Activated CD8-positive, alpha-beta T cell treated with anti-CD3 and anti-CD28 coated beads, Interleukin-2, amount 10 ng/mL, durations not matched to agents 7 days and 5 days (primary cell): ENCODE data around the gene HPCAL4. TPM values are rescaled to one million over a fixed set of nuclear protein-coding genes. Genes with fewer than 3 reads are reported as not detected.
A peak's percentile ranks its signal among the peaks of the same experiment; 100 is the strongest.

ENCODE experiments used
- ATAC-seq: fragments of 150-1000 bp; cut with Tn5 transposase; one replicate; pipeline ENCODE4 v1.10.0; 2021; ENCODE audit warnings: moderate library complexity
- CTCF ChIA-PET: fragments of 350-600 bp; sonication (Branson Sonifier 250); formaldehyde crosslinking; loops from one replicate; lab custom pipeline; 2021; ENCODE audit warnings: antibody characterized with exemption; lab: Charles Lee
- POLR2A ChIA-PET: fragments of 350-600 bp; sonication (Branson Sonifier 250); formaldehyde crosslinking; loops from one replicate; lab custom pipeline; 2021; ENCODE audit warnings: antibody characterized with exemption; lab: Charles Lee
- DNase-seq: peaks from one replicate; pipeline ENCODE4 v3.0.0-alpha.2; 2020
- H3K27ac Mint-ChIP-seq: one replicate; pipeline ENCODE4 v1.8.0; 2021; ENCODE audit warnings: mild to moderate bottlenecking, mixed read lengths
- H3K27me3 Mint-ChIP-seq: one replicate; pipeline ENCODE4 v1.8.0; 2021; ENCODE audit warnings: low read depth, mixed read lengths
- H3K36me3 Mint-ChIP-seq: one replicate; pipeline ENCODE4 v1.8.0; 2021; ENCODE audit warnings: low read depth, mixed read lengths
- H3K4me1 Mint-ChIP-seq: one replicate; pipeline ENCODE4 v1.8.0; 2021; ENCODE audit warnings: low read depth, mixed read lengths
- H3K4me3 Mint-ChIP-seq: one replicate; pipeline ENCODE4 v1.8.0; 2021; ENCODE audit warnings: mild to moderate bottlenecking, mixed read lengths
- H3K9me3 Mint-ChIP-seq: one replicate; pipeline ENCODE4 v1.8.0; 2022; ENCODE audit warnings: mixed read lengths; ENCODE audit not compliant: insufficient read depth
- total RNA-seq, 2 experiments: library from RNA; stranded (reverse); gene quantifications; one replicate each; pipeline ENCODE4 v1.2.3, GENCODE V29; 2021

HPCAL4 gene
- total RNA-seq, 2 experiments from 2014 or later: 0.47 to 0.55 TPM

GRCh38 chr1:39688706-39689105 is 2.5 kb downstream of the HPCAL4 start:
- ATAC-seq (no peak), DNase-seq (no peak)
- H3K4me3 Mint-ChIP-seq: no peak overlapping the region
- POLR2A ChIA-PET: interaction anchor here (0.9 kb wide), 1 partner anchor 17 kb away, joined by 3 read pairs; the partner anchor contains the start of gene NT5C1A
- H3K27ac Mint-ChIP-seq: no peak overlapping the region
- no peaks in the 10 kb centered on the region for H3K9me3 Mint-ChIP-seq
- peaks cover 51% of the 10 kb centered on the region for H3K27me3 Mint-ChIP-seq
- peaks cover 26% of the 10 kb centered on the region for H3K4me1 Mint-ChIP-seq
- H3K36me3 Mint-ChIP-seq: no peaks in the 10 kb centered on the region
- CTCF ChIA-PET: interaction anchor here (1.2 to 1.3 kb wide), 3 partner anchors 16 to 82 kb away, joined by 3 to 4 read pairs (median 4); no protein-coding TSS in a partner anchor

GRCh38 chr1:39687243-39687642 is 4.0 kb downstream of the HPCAL4 start:
- DNase-seq: no peak
- ChIA-PET POLR2A (no interaction called here), CTCF (interaction anchor here (1.2 kb wide), 1 partner anchor 81 kb away, joined by 4 read pairs; no protein-coding TSS in a partner anchor)
- Mint-ChIP-seq H3K36me3 (no peaks in the 10 kb centered on the region), H3K27ac (no peak overlapping the region), H3K4me3 (no peak overlapping the region), H3K9me3 (no peaks in the 10 kb centered on the region), H3K4me1 (peaks cover 20% of the 10 kb centered on the region), H3K27me3 (peaks cover 47% of the 10 kb centered on the region)
- no peak for ATAC-seq

GRCh38 chr1:39685071-39685470 is 6.2 kb downstream of the HPCAL4 start:
- ATAC-seq: no peak
- no peaks in the 10 kb centered on the region for H3K36me3 Mint-ChIP-seq
- DNase-seq: no peak
- peaks cover 37% of the 10 kb centered on the region for H3K27me3 Mint-ChIP-seq
- H3K27ac Mint-ChIP-seq: no peak overlapping the region
- no peaks in the 10 kb centered on the region for H3K9me3 Mint-ChIP-seq
- H3K4me1 Mint-ChIP-seq: peaks cover 15% of the 10 kb centered on the region
- ChIA-PET CTCF (interaction anchor here (2.0 to 2.8 kb wide), 2 partner anchors 12 to 27 kb away, joined by 7 to 9 read pairs; no protein-coding TSS in a partner anchor), POLR2A (interaction anchor here (0.6 kb wide), 1 partner anchor 143 kb away, joined by 3 read pairs; no protein-coding TSS in a partner anchor)
- H3K4me3 Mint-ChIP-seq: no peak overlapping the region

- Mint-ChIP-seq H3K9me3 (no peaks in the 10 kb centered on the region), H3K36me3 (no peaks in the 10 kb centered on the region), H3K4me1 (peaks cover 12% of the 10 kb centered on the region), H3K27me3 (peaks cover 31% of the 10 kb centered on the region), H3K27ac (no peak overlapping the region), H3K4me3 (no peak overlapping the region)
- POLR2A ChIA-PET: no interaction called here
- no peak for ATAC-seq
- CTCF ChIA-PET: interaction anchor here (2.0 to 2.8 kb wide), 2 partner anchors 12 to 26 kb away, joined by 7 to 9 read pairs; no protein-coding TSS in a partner anchor
- no peak for DNase-seq
Measured at GRCh38 chr1:39684313-39684664, 6.9 kb downstream of the HPCAL4 start.

- DNase-seq: peak; percentile 45
- Mint-ChIP-seq H3K4me3 (no peak overlapping the region), H3K4me1 (peaks cover 12% of the 10 kb centered on the region), H3K9me3 (no peaks in the 10 kb centered on the region), H3K36me3 (no peaks in the 10 kb centered on the region), H3K27me3 (peaks cover 30% of the 10 kb centered on the region), H3K27ac (no peak overlapping the region)
- CTCF ChIA-PET: interaction anchor here (2.0 to 2.8 kb wide), 2 partner anchors 11 to 26 kb away, joined by 7 to 9 read pairs; no protein-coding TSS in a partner anchor
- POLR2A ChIA-PET: no interaction called here
- peak; percentile 11 for ATAC-seq
Measured at GRCh38 chr1:39683591-39684312, 7.5 kb downstream of the HPCAL4 start.

- Mint-ChIP-seq H3K4me3 (no peak overlapping the region), H3K4me1 (peaks cover 12% of the 10 kb centered on the region), H3K36me3 (no peaks in the 10 kb centered on the region), H3K9me3 (no peaks in the 10 kb centered on the region), H3K27ac (no peak overlapping the region), H3K27me3 (peaks cover 20% of the 10 kb centered on the region)
- DNase-seq (no peak), ATAC-seq (no peak)
- POLR2A ChIA-PET: interaction anchor here (0.7 to 1.1 kb wide), 2 partner anchors 9 kb away, joined by 3 to 5 read pairs; partner anchors contain the start of gene HPCAL4
- CTCF ChIA-PET: interaction anchor here (1.4 to 3.5 kb wide), 4 partner anchors 11 to 76 kb away, joined by 5 to 34 read pairs (median 14); partner anchors contain the start of gene NT5C1A
Measured at GRCh38 chr1:39681999-39682398, 9.2 kb downstream of the HPCAL4 start.

GRCh38 chr1:39681294-39681693 is 9.9 kb downstream of the HPCAL4 start:
- CTCF ChIA-PET: interaction anchor here (1.1 to 3.5 kb wide), 6 partner anchors 10 to 75 kb away, joined by 3 to 34 read pairs (median 6); partner anchors contain the start of gene NT5C1A
- Mint-ChIP-seq H3K27me3 (peaks cover 17% of the 10 kb centered on the region), H3K27ac (no peak overlapping the region), H3K9me3 (no peaks in the 10 kb centered on the region), H3K4me3 (no peak overlapping the region), H3K36me3 (no peaks in the 10 kb centered on the region), H3K4me1 (peaks cover 12% of the 10 kb centered on the region)
- no peak for ATAC-seq
- POLR2A ChIA-PET: interaction anchor here (0.7 kb wide), 1 partner anchor 10 kb away, joined by 5 read pairs; the partner anchor contains the start of gene HPCAL4
- DNase-seq: no peak

GRCh38 chr1:39680751-39681150 is 10.5 kb downstream of the HPCAL4 start:
- DNase-seq (no peak), ATAC-seq (no peak)
- peaks cover 12% of the 10 kb centered on the region for H3K4me1 Mint-ChIP-seq
- H3K4me3 Mint-ChIP-seq: no peak overlapping the region
- no peak overlapping the region for H3K27ac Mint-ChIP-seq
- CTCF ChIA-PET: interaction anchor here (1.1 to 3.5 kb wide), 7 partner anchors 9 to 75 kb away, joined by 3 to 34 read pairs (median 5); partner anchors contain the start of gene NT5C1A
- H3K36me3 Mint-ChIP-seq: no peaks in the 10 kb centered on the region
- no peaks in the 10 kb centered on the region for H3K9me3 Mint-ChIP-seq
- peaks cover 16% of the 10 kb centered on the region for H3K27me3 Mint-ChIP-seq
- POLR2A ChIA-PET: no interaction called here

- ChIA-PET CTCF (interaction anchor here (0.9 to 3.5 kb wide), 4 partner anchors 8 to 74 kb away, joined by 3 to 34 read pairs (median 14); partner anchors contain the start of gene NT5C1A), POLR2A (no interaction called here)
- no peak overlapping the region for H3K4me3 Mint-ChIP-seq
Measured at GRCh38 chr1:39679821-39680220, 11.4 kb downstream of the HPCAL4 start.

GRCh38 chr1:39678889-39679288 is 12.3 kb downstream of the HPCAL4 start:
- DNase-seq (no peak), ATAC-seq (no peak)
- no peak overlapping the region for H3K4me3 Mint-ChIP-seq
- H3K9me3 Mint-ChIP-seq: no peaks in the 10 kb centered on the region
- CTCF ChIA-PET: interaction anchor here (0.7 to 3.5 kb wide), 3 partner anchors 8 to 21 kb away, joined by 3 to 34 read pairs (median 3); partner anchors contain the start of gene NT5C1A
- peaks cover 17% of the 10 kb centered on the region for H3K27me3 Mint-ChIP-seq
- peaks cover 8% of the 10 kb centered on the region for H3K4me1 Mint-ChIP-seq
- H3K36me3 Mint-ChIP-seq: no peaks in the 10 kb centered on the region
- POLR2A ChIA-PET: no interaction called here
- no peak overlapping the region for H3K27ac Mint-ChIP-seq

More at GRCh38 chr1:39679821-39680220, 11.4 kb downstream of the HPCAL4 start:
- no peak for ATAC-seq
- Mint-ChIP-seq H3K27me3 (peaks cover 18% of the 10 kb centered on the region), H3K9me3 (no peaks in the 10 kb centered on the region), H3K27ac (no peak overlapping the region), H3K4me1 (peaks cover 12% of the 10 kb centered on the region), H3K36me3 (no peaks in the 10 kb centered on the region)
- DNase-seq: no peak

GRCh38 chr1:39677645-39678044 is 13.6 kb downstream of the HPCAL4 start:
- ATAC-seq (no peak), DNase-seq (no peak)
- CTCF ChIA-PET: no interaction called here
- POLR2A ChIA-PET: no interaction called here
- peaks cover 21% of the 10 kb centered on the region for H3K27me3 Mint-ChIP-seq
- no peaks in the 10 kb centered on the region for H3K9me3 Mint-ChIP-seq
- no peak overlapping the region for H3K4me3 Mint-ChIP-seq
- H3K36me3 Mint-ChIP-seq: no peaks in the 10 kb centered on the region
- no peak overlapping the region for H3K27ac Mint-ChIP-seq
- H3K4me1 Mint-ChIP-seq: peaks cover 8% of the 10 kb centered on the region
